HepG2 (cell line): Measurements from ENCODE around the gene DNAJC4. TPM values are rescaled to one million over a fixed set of nuclear protein-coding genes. Genes with fewer than 3 reads are reported as not detected.

Experiments
- CEBPB ChIP-seq: IDR thresholded peaks from 2 replicates; pipeline ENCODE4 v1.6.1; 2011; ENCODE audit warnings: low read depth, low read length, improper control_type of control experiment, borderline replicate concordance
- HNF1A ChIP-seq, 2 experiments: sonication (generic) in 1 of 2; formaldehyde crosslinking in 1 of 2; IDR thresholded peaks; 2 replicates each; pipeline versions ENCODE4 v1.4.0 to v1.6.1; 2016 to 2020; ENCODE audit warnings: borderline replicate concordance in 1 of 2, low read depth in 1 of 2, mild to moderate bottlenecking in 1 of 2, missing genetic modification reagents in 1 of 2
- MLXIP ChIP-seq: sonication (generic); formaldehyde crosslinking; IDR thresholded peaks from 2 replicates; pipeline ENCODE4 v1.9.0; 2021; ENCODE audit warnings: missing genetic modification reagents, borderline replicate concordance
- NR2F2 ChIP-seq: IDR thresholded peaks from 2 replicates; pipeline ENCODE4 v1.6.1; 2012; ENCODE audit warnings: low read depth, inconsistent platforms, borderline replicate concordance
- POLR2AphosphoS5 ChIP-seq: IDR thresholded peaks from 2 replicates; pipeline ENCODE4 v1.6.1; 2012; ENCODE audit warnings: low read depth, low read length
- PTBP1 ChIP-seq: fragments of 200-400 bp; formaldehyde crosslinking; IDR thresholded peaks from 2 replicates; pipeline ENCODE4 v1.6.1; 2018; ENCODE audit warnings: low read length, low read depth; ENCODE audit not compliant: poor library complexity, severe bottlenecking
- REL ChIP-seq: sonication (generic); formaldehyde crosslinking; conservative IDR thresholded peaks from 2 replicates; pipeline ENCODE4 v1.8.0; 2022; ENCODE audit warnings: mild to moderate bottlenecking, missing genetic modification reagents, moderate library complexity
- SIN3A ChIP-seq: IDR thresholded peaks from 2 replicates; pipeline ENCODE4 v1.6.1; 2011; ENCODE audit warnings: low read depth, mild to moderate bottlenecking, control low read depth, low read length, borderline replicate concordance
- SNAPC2 ChIP-seq: sonication (generic); formaldehyde crosslinking; IDR thresholded peaks from 2 replicates; pipeline ENCODE4 v1.8.1; 2022; ENCODE audit warnings: mild to moderate bottlenecking, missing genetic modification reagents
- TAF1 ChIP-seq: sonication (generic); formaldehyde crosslinking; IDR thresholded peaks from 2 replicates; pipeline ENCODE4 v1.4.0; 2020; ENCODE audit warnings: missing genetic modification reagents
- ZFP36 ChIP-seq: fragments of 150-350 bp; IDR thresholded peaks from 2 replicates; pipeline ENCODE4 v1.6.1; 2018; ENCODE audit warnings: borderline replicate concordance, low read length, low read depth; ENCODE audit not compliant: partially characterized antibody
- ZFP62 ChIP-seq: sonication (generic); formaldehyde crosslinking; IDR thresholded peaks from 2 replicates; pipeline ENCODE4 v1.4.0; 2020; ENCODE audit warnings: missing genetic modification reagents
- ZFX ChIP-seq: sonication (generic); formaldehyde crosslinking; IDR thresholded peaks from 2 replicates; pipeline ENCODE4 v1.4.0; 2020; ENCODE audit warnings: mild to moderate bottlenecking, low read depth, missing genetic modification reagents, moderate library complexity
- ZNF333 ChIP-seq: sonication (generic); formaldehyde crosslinking; IDR thresholded peaks from 2 replicates; pipeline ENCODE4 v1.4.0; 2020; ENCODE audit warnings: mild to moderate bottlenecking, missing genetic modification reagents, borderline replicate concordance
- ZNF414 ChIP-seq: sonication (generic); formaldehyde crosslinking; IDR thresholded peaks from 2 replicates; pipeline ENCODE4 v1.5.0; 2020; ENCODE audit warnings: missing genetic modification reagents
- ZNF44 ChIP-seq: sonication (generic); formaldehyde crosslinking; IDR thresholded peaks from 2 replicates; pipeline ENCODE4 v1.5.1; 2020; ENCODE audit warnings: mild to moderate bottlenecking, missing genetic modification reagents
- ZNF501 ChIP-seq: sonication (generic); formaldehyde crosslinking; IDR thresholded peaks from 2 replicates; pipeline ENCODE4 v1.5.1; 2020; ENCODE audit warnings: mild to moderate bottlenecking, moderate library complexity, missing genetic modification reagents
- ZNF556 ChIP-seq: sonication (generic); formaldehyde crosslinking; IDR thresholded peaks from 2 replicates; pipeline ENCODE4 v1.4.0; 2020; ENCODE audit warnings: mild to moderate bottlenecking, missing genetic modification reagents, borderline replicate concordance
- ZNF614 ChIP-seq: IDR thresholded peaks from 2 replicates; pipeline ENCODE4 v1.6.1; 2018; ENCODE audit warnings: missing biosample characterization, missing genetic modification reagents, inconsistent platforms, borderline replicate concordance
- ZNF768 ChIP-seq: sonication (generic); formaldehyde crosslinking; IDR thresholded peaks from 2 replicates; pipeline ENCODE4 v1.4.0; 2020; ENCODE audit warnings: missing genetic modification reagents
- ZNF83 ChIP-seq: sonication (generic); formaldehyde crosslinking; IDR thresholded peaks from 2 replicates; pipeline ENCODE4 v1.4.0; 2020; ENCODE audit warnings: missing genetic modification reagents, mild to moderate bottlenecking, borderline replicate concordance
- ZNF879 ChIP-seq: sonication (generic); formaldehyde crosslinking; IDR thresholded peaks from 2 replicates; pipeline ENCODE4 v1.8.1; 2023; ENCODE audit warnings: missing genetic modification reagents
- polyA plus RNA-seq, 8 experiments: library from polyadenylated mRNA; depleted of rRNA in 3 of 8; stranded (reverse) in 7 of 8; unstranded in 1 of 8; fragments of >200 nt; fragmentation: Illumina TruSeq in 4 of 8; extraction: Trizol in 4 of 8; gene quantifications; 2 replicates each; pipeline versions ENCODE4 v1.2.1 to v1.2.3, GENCODE V29; 2011 to 2016; ENCODE audit warnings: low read depth in 4 of 8, missing spikeins in 1 of 8, mixed read lengths in 1 of 8; ENCODE audit not compliant: insufficient read depth in 1 of 8
- total RNA-seq, 5 experiments: library from RNA; depleted of rRNA; stranded (reverse); fragments of >200 nt; fragmentation: Illumina TruSeq; extraction: Trizol; gene quantifications; 2 replicates each; pipeline ENCODE4 v1.2.3, GENCODE V29; 2016; ENCODE audit warnings: low read depth in 1 of 5

The DNAJC4 gene
- total and polyA plus RNA-seq, 2 of the 13 experiments (the other 11 are each of a cell fraction or from before 2014, with no cell fraction given): 10.3 to 60.8 TPM

- TF ChIP-seq NR2F2 (peak; percentile 49; the same call in 1 of the 2 replicates), ZNF414 (CRISPR knock-in tag) (peak; percentile 49), ZNF44 (CRISPR knock-in tag) (no peak), MLXIP (no peak), ZFX (peak; percentile 91; the same call in 1 of the 2 replicates), POLR2AphosphoS5 (no peak), ZFP36 (no peak), TAF1 (CRISPR knock-in tag) (no peak), ZNF879 (CRISPR knock-in tag) (no peak), SNAPC2 (CRISPR knock-in tag) (peak; percentile 66; the same call in 1 of the 2 replicates), REL (CRISPR knock-in tag) (peak; percentile 68), ZNF768 (CRISPR knock-in tag) (peak; percentile 7; the same call in 1 of the 2 replicates), SIN3A (peak; percentile 83; the same call in 1 of the 2 replicates), ZFP62 (CRISPR knock-in tag) (no peak), HNF1A (IDR thresholded peaks at IDR 0.05; ENCODE audit: low read depth) (peak; percentile 38; the same call in 1 of the 2 replicates), HNF1A (CRISPR knock-in tag; IDR thresholded peaks at IDR 0.05; ENCODE audit: borderline replicate concordance) (no peak; the same call in 1 of the 2 replicates), ZNF333 (CRISPR knock-in tag) (no peak), ZNF501 (CRISPR knock-in tag) (peak; percentile 97), ZNF556 (CRISPR knock-in tag) (no peak), PTBP1 (no peak), ZNF83 (no peak), ZNF614 (no peak), CEBPB (peak; percentile 94)
Observed at GRCh38 chr11:64269540-64270220, 39.3 kb downstream of the DNAJC4 start (continued).
